Colon (tissue), 2 donors: ENCODE data around the gene DNAJB14.
A peak's percentile ranks its signal among the peaks of the same experiment; 100 is the strongest.

Experiments
- FAIRE-seq: peaks from 2 replicates; lab custom pipeline; 2012; peaks lifted over from hg19 to GRCh38; lab: Jason Lieb, UNC
- donor health status: control.
- donor health status: control.

The DNAJB14 gene

GRCh38 chr4:99863804-99864203 is 82.6 kb downstream of the DNAJB14 start:
- FAIRE-seq = no peak

- FAIRE-seq = no peak
Observed at GRCh38 chr4:99861120-99861905, 85.1 kb downstream of the DNAJB14 start.

- peak; percentile 31 for FAIRE-seq
Observed at GRCh38 chr4:99860521-99860920, 85.9 kb downstream of the DNAJB14 start.

GRCh38 chr4:99859618-99860017 is 86.8 kb downstream of the DNAJB14 start:
- no peak for FAIRE-seq

- FAIRE-seq = no peak
Observed at GRCh38 chr4:99857307-99857706, 89.1 kb downstream of the DNAJB14 start.

GRCh38 chr4:99856166-99856565 is 90.3 kb downstream of the DNAJB14 start:
- no peak for FAIRE-seq

GRCh38 chr4:99855678-99856077 is 90.7 kb downstream of the DNAJB14 start:
- no peak for FAIRE-seq

- FAIRE-seq = no peak
Observed at GRCh38 chr4:99853999-99854398, 92.4 kb downstream of the DNAJB14 start.

GRCh38 chr4:99853190-99853589 is 93.2 kb downstream of the DNAJB14 start:
- no peak for FAIRE-seq

GRCh38 chr4:99852199-99852749 is 94.1 kb downstream of the DNAJB14 start:
- no peak for FAIRE-seq

- FAIRE-seq = no peak
Observed at GRCh38 chr4:99848591-99849001, 97.8 kb downstream of the DNAJB14 start.

GRCh38 chr4:99847362-99847976 is 98.9 kb downstream of the DNAJB14 start:
- FAIRE-seq = no peak

- FAIRE-seq = no peak
Observed at GRCh38 chr4:99846891-99847290, 99.5 kb downstream of the DNAJB14 start.
